ENCODE measurements around the gene LRWD1.

DNA sequence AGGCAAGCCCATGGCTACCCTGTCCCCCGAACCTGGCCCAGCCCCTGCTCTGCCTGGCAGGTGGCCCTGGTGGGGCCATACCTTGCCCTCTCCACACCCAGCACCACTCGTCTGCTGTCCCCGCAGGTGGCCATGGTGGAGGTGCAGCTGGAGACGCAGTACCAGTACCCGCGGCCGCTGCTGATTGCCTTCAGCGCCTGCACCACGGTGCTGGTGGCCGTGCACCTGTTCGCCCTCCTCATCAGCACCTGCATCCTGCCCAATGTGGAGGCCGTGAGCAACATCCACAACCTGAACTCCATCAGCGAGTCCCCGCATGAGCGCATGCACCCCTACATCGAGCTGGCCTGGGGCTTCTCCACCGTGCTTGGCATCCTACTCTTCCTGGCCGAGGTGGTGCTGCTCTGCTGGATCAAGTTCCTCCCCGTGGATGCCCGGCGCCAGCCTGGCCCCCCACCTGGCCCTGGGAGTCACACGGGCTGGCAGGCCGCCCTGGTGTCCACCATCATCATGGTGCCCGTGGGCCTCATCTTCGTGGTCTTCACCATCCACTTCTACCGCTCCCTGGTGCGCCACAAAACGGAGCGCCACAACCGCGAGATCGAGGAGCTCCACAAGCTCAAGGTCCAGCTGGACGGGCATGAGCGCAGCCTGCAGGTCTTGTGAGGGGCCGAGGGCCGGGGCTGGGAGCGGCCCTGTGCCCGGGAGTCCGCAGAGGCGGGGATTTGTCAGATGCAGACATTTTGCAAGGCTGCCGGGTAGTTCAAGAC lies 18.2 kb upstream of the LRWD1 start:
- no peak for TF ChIP-seq ZNF274 (IDR thresholded peaks at IDR 0.05; ENCODE audit: low read length)
- TF ChIP-seq ZNF274 (tag by site-specific recombination; IDR thresholded peaks at IDR 0.05; ENCODE audit: borderline replicate concordance) = no peak
- TF ChIP-seq, protein P1, sequence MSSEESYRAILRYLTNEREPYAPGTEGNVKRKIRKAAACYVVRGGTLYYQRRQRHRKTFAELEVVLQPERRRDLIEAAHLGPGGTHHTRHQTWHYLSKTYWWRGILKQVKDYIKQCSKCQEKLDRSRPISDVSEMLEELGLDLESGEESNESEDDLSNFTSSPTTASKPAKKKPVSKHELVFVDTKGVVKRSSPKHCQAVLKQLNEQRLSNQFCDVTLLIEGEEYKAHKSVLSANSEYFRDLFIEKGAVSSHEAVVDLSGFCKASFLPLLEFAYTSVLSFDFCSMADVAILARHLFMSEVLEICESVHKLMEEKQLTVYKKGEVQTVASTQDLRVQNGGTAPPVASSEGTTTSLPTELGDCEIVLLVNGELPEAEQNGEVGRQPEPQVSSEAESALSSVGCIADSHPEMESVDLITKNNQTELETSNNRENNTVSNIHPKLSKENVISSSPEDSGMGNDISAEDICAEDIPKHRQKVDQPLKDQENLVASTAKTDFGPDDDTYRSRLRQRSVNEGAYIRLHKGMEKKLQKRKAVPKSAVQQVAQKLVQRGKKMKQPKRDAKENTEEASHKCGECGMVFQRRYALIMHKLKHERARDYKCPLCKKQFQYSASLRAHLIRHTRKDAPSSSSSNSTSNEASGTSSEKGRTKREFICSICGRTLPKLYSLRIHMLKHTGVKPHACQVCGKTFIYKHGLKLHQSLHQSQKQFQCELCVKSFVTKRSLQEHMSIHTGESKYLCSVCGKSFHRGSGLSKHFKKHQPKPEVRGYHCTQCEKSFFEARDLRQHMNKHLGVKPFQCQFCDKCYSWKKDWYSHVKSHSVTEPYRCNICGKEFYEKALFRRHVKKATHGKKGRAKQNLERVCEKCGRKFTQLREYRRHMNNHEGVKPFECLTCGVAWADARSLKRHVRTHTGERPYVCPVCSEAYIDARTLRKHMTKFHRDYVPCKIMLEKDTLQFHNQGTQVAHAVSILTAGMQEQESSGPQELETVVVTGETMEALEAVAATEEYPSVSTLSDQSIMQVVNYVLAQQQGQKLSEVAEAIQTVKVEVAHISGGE (tag by site-specific recombination; conservative IDR thresholded peaks at IDR 0.05; ENCODE audit: low read depth) = no peak
- TF ChIP-seq, protein P2, sequence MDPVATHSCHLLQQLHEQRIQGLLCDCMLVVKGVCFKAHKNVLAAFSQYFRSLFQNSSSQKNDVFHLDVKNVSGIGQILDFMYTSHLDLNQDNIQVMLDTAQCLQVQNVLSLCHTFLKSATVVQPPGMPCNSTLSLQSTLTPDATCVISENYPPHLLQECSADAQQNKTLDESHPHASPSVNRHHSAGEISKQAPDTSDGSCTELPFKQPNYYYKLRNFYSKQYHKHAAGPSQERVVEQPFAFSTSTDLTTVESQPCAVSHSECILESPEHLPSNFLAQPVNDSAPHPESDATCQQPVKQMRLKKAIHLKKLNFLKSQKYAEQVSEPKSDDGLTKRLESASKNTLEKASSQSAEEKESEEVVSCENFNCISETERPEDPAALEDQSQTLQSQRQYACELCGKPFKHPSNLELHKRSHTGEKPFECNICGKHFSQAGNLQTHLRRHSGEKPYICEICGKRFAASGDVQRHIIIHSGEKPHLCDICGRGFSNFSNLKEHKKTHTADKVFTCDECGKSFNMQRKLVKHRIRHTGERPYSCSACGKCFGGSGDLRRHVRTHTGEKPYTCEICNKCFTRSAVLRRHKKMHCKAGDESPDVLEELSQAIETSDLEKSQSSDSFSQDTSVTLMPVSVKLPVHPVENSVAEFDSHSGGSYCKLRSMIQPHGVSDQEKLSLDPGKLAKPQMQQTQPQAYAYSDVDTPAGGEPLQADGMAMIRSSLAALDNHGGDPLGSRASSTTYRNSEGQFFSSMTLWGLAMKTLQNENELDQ (tag by site-specific recombination; IDR thresholded peaks at IDR 0.05; ENCODE audit: low read depth) = no peak
